Hepatocyte (in vitro differentiated cells): Measurements from ENCODE around the gene INTS3. TPM values are rescaled to one million over a fixed set of nuclear protein-coding genes. Genes with fewer than 3 reads are reported as not detected.

ENCODE experiments used
- DNase-seq: peaks from one replicate; pipeline ENCODE4 v3.0.0-alpha.2; 2016; ENCODE audit warnings: low spot score
- H2AFZ ChIP-seq: fragments of 200-600 bp; sonication (generic); 2 replicates; pipeline ENCODE4 v1.6.0; 2016; ENCODE audit warnings: antibody characterized with exemption, mild to moderate bottlenecking
- H3K27ac ChIP-seq: fragments of 200-600 bp; sonication (generic); 2 replicates; pipeline ENCODE4 v1.5.1; 2016; ENCODE audit warnings: mild to moderate bottlenecking
- H3K27me3 ChIP-seq: fragments of 200-600 bp; sonication (generic); 2 replicates; pipeline ENCODE4 v1.6.1; 2016
- H3K36me3 ChIP-seq: fragments of 200-600 bp; sonication (generic); replicated peaks from 2 replicates; pipeline ENCODE4 v1.5.1; 2016; ENCODE audit warnings: low read depth; ENCODE audit not compliant: insufficient read depth
- H3K4me1 ChIP-seq: fragments of 200-600 bp; sonication (generic); 2 replicates; pipeline ENCODE4 v1.5.1; 2016; ENCODE audit warnings: mild to moderate bottlenecking, moderate library complexity; ENCODE audit not compliant: insufficient read depth
- H3K4me2 ChIP-seq: fragments of 200-600 bp; sonication (generic); 2 replicates; pipeline ENCODE4 v1.6.0; 2016
- H3K4me3 ChIP-seq: fragments of 200-600 bp; sonication (generic); 2 replicates; pipeline ENCODE4 v1.5.1; 2016; ENCODE audit warnings: mild to moderate bottlenecking
- H3K79me2 ChIP-seq: fragments of 200-600 bp; sonication (generic); 2 replicates; pipeline ENCODE4 v1.6.0; 2017; ENCODE audit warnings: mild to moderate bottlenecking
- H3K9me2 ChIP-seq: fragments of 200-600 bp; sonication (generic); replicated peaks from 2 replicates; pipeline ENCODE4 v1.6.0; 2017; ENCODE audit warnings: mild to moderate bottlenecking; ENCODE audit not compliant: insufficient read depth
- H3K9me3 ChIP-seq: fragments of 200-600 bp; sonication (generic); 2 replicates; pipeline ENCODE4 v1.5.1; 2016; ENCODE audit warnings: low read depth, mild to moderate bottlenecking
- H4K20me1 ChIP-seq: fragments of 200-600 bp; sonication (generic); 2 replicates; pipeline ENCODE4 v1.6.0; 2016; ENCODE audit warnings: mild to moderate bottlenecking; ENCODE audit not compliant: insufficient read depth, poor library complexity, severe bottlenecking
- CTCF ChIP-seq: fragments of 200-600 bp; sonication (generic); IDR thresholded peaks from 2 replicates; pipeline ENCODE4 v1.5.1; 2016; ENCODE audit warnings: antibody characterized with exemption, mild to moderate bottlenecking; ENCODE audit not compliant: poor library complexity
- EZH2 ChIP-seq: fragments of 200-600 bp; sonication (generic); IDR thresholded peaks from 2 replicates; pipeline ENCODE4 v1.6.1; 2016; ENCODE audit warnings: antibody characterized with exemption, mild to moderate bottlenecking, borderline replicate concordance
- EZH2phosphoT487 ChIP-seq: fragments of 200-600 bp; sonication (generic); IDR thresholded peaks from one replicate; pipeline ENCODE4 v1.6.1; 2018; ENCODE audit warnings: antibody characterized with exemption, mild to moderate bottlenecking, low read depth, moderate library complexity; ENCODE audit not compliant: unreplicated experiment, severe bottlenecking
- WGBS: methylation state at CpG from one replicate; pipeline ENCODE4 v1.1.6; 2016; ENCODE audit warnings: low lambda C conversion rate; ENCODE audit errors: missing lambda C conversion rate; 5-methylcytosine and 5-hydroxymethylcytosine counted together
- polyA plus RNA-seq: library from polyadenylated mRNA; unstranded; fragments of >200 nt; fragmentation: Nextera tagmentation; extraction: Ambion mirVana; gene quantifications from 2 replicates; pipeline ENCODE4 v1.2.1, GENCODE V29; 2016
- total RNA-seq: library from RNA; depleted of rRNA; stranded (reverse); fragments of >200 nt; gene quantifications from 2 replicates; pipeline ENCODE4 v1.2.3, GENCODE V29; 2014

Gene INTS3
- total and polyA plus RNA-seq, 2 experiments from 2014 or later, result 37.1 to 42.3 TPM

GRCh38 chr1:153803470-153804056, 75.7 kb downstream of the INTS3 start:
- H3K4me2 ChIP-seq, result no peak overlapping the region
- no peak overlapping the region for H3K4me3 ChIP-seq
- no peaks in the 10 kb centered on the region for H3K9me3 ChIP-seq
- H3K27ac ChIP-seq, result no peak overlapping the region
- WGBS, result 84% methylated on average over 3 of the region's 3 CpGs
- H4K20me1 ChIP-seq, result no peaks in the 10 kb centered on the region
- H2AFZ ChIP-seq, result no peak overlapping the region
- H3K9me2 ChIP-seq, result no peaks in the 10 kb centered on the region
- no peak for TF ChIP-seq CTCF
- no peak for TF ChIP-seq EZH2phosphoT487
- TF ChIP-seq EZH2, result no peak
- H3K79me2 ChIP-seq, result no peaks in the 10 kb centered on the region
- no peaks in the 10 kb centered on the region for H3K36me3 ChIP-seq
- H3K4me1 ChIP-seq, result no peaks in the 10 kb centered on the region
- no peaks in the 10 kb centered on the region for H3K27me3 ChIP-seq
- no peak for DNase-seq

DNA sequence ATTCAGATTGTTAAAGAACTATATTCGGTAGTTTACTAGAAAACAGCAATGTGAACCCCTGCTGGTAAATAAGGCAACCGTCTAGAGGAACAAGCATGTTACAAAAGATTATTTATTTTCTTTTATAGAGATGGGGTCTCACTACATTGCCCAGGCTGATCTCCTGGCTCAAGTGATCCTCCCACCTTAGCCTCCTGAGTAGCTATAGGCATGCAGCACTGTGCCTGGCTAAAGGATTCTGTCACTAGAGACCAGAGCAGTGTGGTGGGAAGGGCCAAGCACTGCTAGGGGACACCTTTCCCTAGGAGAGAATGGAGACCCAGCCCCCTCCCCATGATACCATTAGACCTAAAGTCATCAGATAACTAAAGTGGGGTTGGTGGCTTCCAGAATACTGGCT, 76.3 kb downstream of the INTS3 start:
- H3K9me2 ChIP-seq, result no peaks in the 10 kb centered on the region
- no peak overlapping the region for H2AFZ ChIP-seq
- no peak overlapping the region for H3K27ac ChIP-seq
- no peak for TF ChIP-seq EZH2phosphoT487
- no peak for TF ChIP-seq EZH2
- TF ChIP-seq CTCF, result no peak
- no peaks in the 10 kb centered on the region for H3K9me3 ChIP-seq
- H3K27me3 ChIP-seq, result no peaks in the 10 kb centered on the region
- H3K79me2 ChIP-seq, result no peaks in the 10 kb centered on the region
- no peak overlapping the region for H3K4me3 ChIP-seq
- DNase-seq, result no peak
- no peaks in the 10 kb centered on the region for H4K20me1 ChIP-seq
- WGBS, result 69% methylated on average over 2 of the region's 2 CpGs
- no peak overlapping the region for H3K4me2 ChIP-seq
- H3K36me3 ChIP-seq, result no peaks in the 10 kb centered on the region
- no peaks in the 10 kb centered on the region for H3K4me1 ChIP-seq

DNA sequence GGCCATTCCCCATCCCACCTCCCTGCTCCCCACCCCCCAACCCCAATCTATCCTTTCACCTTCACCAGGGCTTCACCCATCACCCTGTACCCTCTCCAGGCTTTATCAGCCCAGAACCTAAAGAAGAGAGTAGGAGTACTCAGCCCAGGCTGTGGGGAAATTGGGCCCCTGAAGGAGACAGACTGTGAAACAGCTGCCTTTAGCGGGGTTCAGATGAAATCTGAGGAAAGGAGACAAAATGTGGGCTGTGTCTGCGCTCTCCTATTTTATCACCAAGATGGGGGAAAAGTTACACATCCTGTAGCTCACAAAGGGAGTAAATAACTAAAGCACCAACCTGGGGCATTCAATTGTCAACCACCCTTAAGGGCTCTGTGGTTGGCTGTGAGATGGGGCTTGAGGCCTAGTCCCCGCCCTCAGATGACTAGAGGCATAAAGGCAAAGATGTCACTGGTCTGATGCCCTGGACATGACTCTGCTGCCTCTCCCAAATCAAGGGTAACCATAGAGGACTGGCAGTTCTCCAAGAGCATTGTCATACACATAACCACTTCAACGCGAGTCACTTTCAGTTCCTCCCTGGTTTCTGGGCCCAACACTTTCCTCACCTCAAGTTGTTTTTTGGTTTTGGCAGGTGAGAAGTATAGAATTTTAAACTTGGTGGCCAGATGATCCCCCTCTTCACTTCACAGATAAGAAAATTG, 77.3 kb downstream of the INTS3 start:
- Histone ChIP-seq H3K27ac (no peak overlapping the region), H3K27me3 (no peaks in the 10 kb centered on the region), H3K9me3 (no peaks in the 10 kb centered on the region), H3K79me2 (no peaks in the 10 kb centered on the region), H3K4me3 (no peak overlapping the region), H3K36me3 (no peaks in the 10 kb centered on the region), H2AFZ (no peak overlapping the region), H3K9me2 (no peaks in the 10 kb centered on the region), H4K20me1 (no peaks in the 10 kb centered on the region), H3K4me2 (no peak overlapping the region), H3K4me1 (no peaks in the 10 kb centered on the region)
- no peak for TF ChIP-seq CTCF
- no peak for TF ChIP-seq EZH2
- no peak for TF ChIP-seq EZH2phosphoT487
- no peak for DNase-seq
- 95% methylated on average over 5 of the region's 5 CpGs for WGBS
